ENCODE results near the gene NCBP1. TPM values are rescaled to one million over a fixed set of nuclear protein-coding genes. Genes with fewer than 3 reads are reported as not detected.

NCBP1 gene
- total and polyA plus RNA-seq, 9 of the 15 experiments (the other 6 are each of a cell fraction or from before 2014, with no cell fraction given) = 29.4 to 69.7 (median 57.5) TPM

DNA sequence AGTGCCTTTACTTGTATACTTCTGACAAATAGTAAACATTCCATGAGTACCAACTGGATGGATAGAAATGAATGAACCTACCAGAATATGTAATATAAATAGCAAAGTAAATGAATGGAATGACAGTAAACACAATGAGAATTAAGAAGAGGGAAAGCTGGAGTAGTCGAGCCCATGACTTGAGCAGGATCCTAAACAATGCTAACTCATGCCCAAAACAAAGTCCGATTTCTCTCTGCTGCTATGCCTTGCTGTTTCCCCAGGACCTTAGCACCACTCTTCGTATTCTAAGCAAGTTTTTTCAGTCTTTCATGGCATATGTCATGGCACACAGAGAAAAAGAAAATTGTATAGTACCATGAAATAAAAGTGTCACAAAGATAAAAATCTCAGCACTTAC, 61.8 kb downstream of the NCBP1 start (continued):
- TF ChIP-seq ZZZ3 (IDR thresholded peaks at IDR 0.05) (no peak), RCOR1 (IDR thresholded peaks at IDR 0.05; ENCODE audit: borderline replicate concordance in 1 of 2, low read depth in 2 of 2, low read length in 2 of 2) (no peak), TRIM24 (IDR thresholded peaks at IDR 0.05) (no peak), NFE2 (IDR thresholded peaks at IDR 0.05; ENCODE audit: low read depth) (peak; percentile 57; the same call in 1 of the 2 replicates), RBM14 (IDR thresholded peaks at IDR 0.05; ENCODE audit: borderline replicate concordance, insufficient read depth, low read depth, low read length) (no peak), C11orf30 (IDR thresholded peaks at IDR 0.05; ENCODE audit: low read depth) (peak; percentile 60), ZNF324 (CRISPR knock-in tag; IDR thresholded peaks at IDR 0.05) (no peak), ZNF551 (CRISPR knock-in tag; IDR thresholded peaks at IDR 0.05) (no peak), KLF16 (IDR thresholded peaks at IDR 0.05) (no peak), POLR2AphosphoS5 (IDR thresholded peaks at IDR 0.05; ENCODE audit: control insufficient read depth, insufficient read depth, low read depth, low read length) (no peak), ZNF253 (CRISPR knock-in tag; conservative IDR thresholded peaks at IDR 0.05) (no peak)
- TF ChIP-seq, protein P1, sequence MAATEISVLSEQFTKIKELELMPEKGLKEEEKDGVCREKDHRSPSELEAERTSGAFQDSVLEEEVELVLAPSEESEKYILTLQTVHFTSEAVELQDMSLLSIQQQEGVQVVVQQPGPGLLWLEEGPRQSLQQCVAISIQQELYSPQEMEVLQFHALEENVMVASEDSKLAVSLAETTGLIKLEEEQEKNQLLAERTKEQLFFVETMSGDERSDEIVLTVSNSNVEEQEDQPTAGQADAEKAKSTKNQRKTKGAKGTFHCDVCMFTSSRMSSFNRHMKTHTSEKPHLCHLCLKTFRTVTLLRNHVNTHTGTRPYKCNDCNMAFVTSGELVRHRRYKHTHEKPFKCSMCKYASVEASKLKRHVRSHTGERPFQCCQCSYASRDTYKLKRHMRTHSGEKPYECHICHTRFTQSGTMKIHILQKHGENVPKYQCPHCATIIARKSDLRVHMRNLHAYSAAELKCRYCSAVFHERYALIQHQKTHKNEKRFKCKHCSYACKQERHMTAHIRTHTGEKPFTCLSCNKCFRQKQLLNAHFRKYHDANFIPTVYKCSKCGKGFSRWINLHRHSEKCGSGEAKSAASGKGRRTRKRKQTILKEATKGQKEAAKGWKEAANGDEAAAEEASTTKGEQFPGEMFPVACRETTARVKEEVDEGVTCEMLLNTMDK (IDR thresholded peaks at IDR 0.05; ENCODE audit: borderline replicate concordance, insufficient read depth, low read depth, low read length, poor library complexity, severe bottlenecking) = no peak
- TF ChIP-seq, protein P2, sequence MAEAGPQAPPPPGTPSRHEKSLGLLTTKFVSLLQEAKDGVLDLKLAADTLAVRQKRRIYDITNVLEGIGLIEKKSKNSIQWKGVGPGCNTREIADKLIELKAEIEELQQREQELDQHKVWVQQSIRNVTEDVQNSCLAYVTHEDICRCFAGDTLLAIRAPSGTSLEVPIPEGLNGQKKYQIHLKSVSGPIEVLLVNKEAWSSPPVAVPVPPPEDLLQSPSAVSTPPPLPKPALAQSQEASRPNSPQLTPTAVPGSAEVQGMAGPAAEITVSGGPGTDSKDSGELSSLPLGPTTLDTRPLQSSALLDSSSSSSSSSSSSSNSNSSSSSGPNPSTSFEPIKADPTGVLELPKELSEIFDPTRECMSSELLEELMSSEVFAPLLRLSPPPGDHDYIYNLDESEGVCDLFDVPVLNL (CRISPR knock-in tag; IDR thresholded peaks at IDR 0.05; ENCODE audit: low read depth) = no peak
- TF ChIP-seq, protein P3, sequence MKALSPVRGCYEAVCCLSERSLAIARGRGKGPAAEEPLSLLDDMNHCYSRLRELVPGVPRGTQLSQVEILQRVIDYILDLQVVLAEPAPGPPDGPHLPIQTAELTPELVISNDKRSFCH (CRISPR knock-in tag; IDR thresholded peaks at IDR 0.05) = no peak
- TF ChIP-seq, protein P3 (tag; IDR thresholded peaks at IDR 0.05) = no peak
- TF ChIP-seq, protein P4, sequence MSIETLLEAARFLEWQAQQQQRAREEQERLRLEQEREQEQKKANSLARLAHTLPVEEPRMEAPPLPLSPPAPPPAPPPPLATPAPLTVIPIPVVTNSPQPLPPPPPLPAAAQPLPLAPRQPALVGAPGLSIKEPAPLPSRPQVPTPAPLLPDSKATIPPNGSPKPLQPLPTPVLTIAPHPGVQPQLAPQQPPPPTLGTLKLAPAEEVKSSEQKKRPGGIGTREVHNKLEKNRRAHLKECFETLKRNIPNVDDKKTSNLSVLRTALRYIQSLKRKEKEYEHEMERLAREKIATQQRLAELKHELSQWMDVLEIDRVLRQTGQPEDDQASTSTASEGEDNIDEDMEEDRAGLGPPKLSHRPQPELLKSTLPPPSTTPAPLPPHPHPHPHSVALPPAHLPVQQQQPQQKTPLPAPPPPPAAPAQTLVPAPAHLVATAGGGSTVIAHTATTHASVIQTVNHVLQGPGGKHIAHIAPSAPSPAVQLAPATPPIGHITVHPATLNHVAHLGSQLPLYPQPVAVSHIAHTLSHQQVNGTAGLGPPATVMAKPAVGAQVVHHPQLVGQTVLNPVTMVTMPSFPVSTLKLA (conservative IDR thresholded peaks at IDR 0.05) = no peak
